ENCODE results near the gene AVP.

GRCh38 chr20:3107464-3108025 lies 23.0 kb upstream of the AVP start:
- TF ChIP-seq POLR2AphosphoS5 (IDR thresholded peaks at IDR 0.05; ENCODE audit: low read depth, low read length) (no peak), TAF1 (IDR thresholded peaks at IDR 0.05; ENCODE audit: borderline replicate concordance, low read depth, low read length) (no peak), POLR2A (IDR thresholded peaks at IDR 0.05; ENCODE audit: low read depth, low read length) (no peak)

Measured in GM12892 (cell line).